HL-60/S4 treated with phorbol 12-myristate 13-acetate at 8.2 ng/mL for 4 days and 3 days (cell line): ENCODE measurements around the gene CWF19L1.

Source experiments
- in situ Hi-C: fragments of 300-500 bp; cut with MboI; formaldehyde crosslinking; loops from 2 replicates; pipeline ENCODE4 v1.15.0; 2022; ENCODE audit warnings: low sequenced_read_pairs

CWF19L1 gene

GRCh38 chr10:100254191-100254590, 13.2 kb downstream of the CWF19L1 start:
- in situ Hi-C loops: no loop called here

GRCh38 chr10:100253041-100253440, 14.4 kb downstream of the CWF19L1 start:
- in situ Hi-C loops: no loop called here

GRCh38 chr10:100248820-100249219, 18.6 kb downstream of the CWF19L1 start:
- in situ Hi-C loops: no loop called here

- in situ Hi-C loops: no loop called here
These were observed 21.8 kb downstream of the CWF19L1 start for GRCh38 chr10:100245484-100246220.

GRCh38 chr10:100239851-100240250, 27.6 kb downstream of the CWF19L1 start:
- in situ Hi-C loops: no loop called here

GRCh38 chr10:100238429-100238828, 29.0 kb downstream of the CWF19L1 start:
- in situ Hi-C loops: no loop called here

GRCh38 chr10:100232101-100232500, 35.3 kb downstream of the CWF19L1 start:
- in situ Hi-C loops: no loop called here

- in situ Hi-C loops: no loop called here
These were observed 37.5 kb downstream of the CWF19L1 start for GRCh38 chr10:100229819-100230422.

GRCh38 chr10:100223879-100224278, 43.6 kb downstream of the CWF19L1 start:
- in situ Hi-C loops: no loop called here

GRCh38 chr10:100222529-100222928, 44.9 kb downstream of the CWF19L1 start:
- in situ Hi-C loops: no loop called here

GRCh38 chr10:100216006-100216405, 51.4 kb downstream of the CWF19L1 start:
- in situ Hi-C loops: no loop called here

GRCh38 chr10:100209303-100209702, 58.1 kb downstream of the CWF19L1 start:
- in situ Hi-C loops: no loop called here

GRCh38 chr10:100208276-100208675, 59.2 kb downstream of the CWF19L1 start:
- in situ Hi-C loops: no loop called here

- in situ Hi-C loops: no loop called here
These were observed 63.1 kb downstream of the CWF19L1 start for GRCh38 chr10:100204370-100204769.

GRCh38 chr10:100201549-100201948, 65.9 kb downstream of the CWF19L1 start:
- in situ Hi-C loops: no loop called here

GRCh38 chr10:100194711-100195110, 72.7 kb downstream of the CWF19L1 start:
- in situ Hi-C loops: no loop called here

GRCh38 chr10:100192350-100192749, 75.1 kb downstream of the CWF19L1 start:
- in situ Hi-C loops: no loop called here

- in situ Hi-C loops: no loop called here
These were observed 80.9 kb downstream of the CWF19L1 start for GRCh38 chr10:100186253-100187212.

GRCh38 chr10:100185364-100186252, 81.8 kb downstream of the CWF19L1 start, which contains the start of gene ERLIN1:
ERLIN1 (minus strand) TSS chr10:100186029; CDS start chr10:100185626, 403 bp downstream.
- in situ Hi-C loops: no loop called here

- in situ Hi-C loops: no loop called here
These were observed 82.6 kb downstream of the CWF19L1 start for GRCh38 chr10:100184840-100185239.
